ENCODE data around the gene TMEM208.
A peak's percentile ranks its signal among the peaks of the same experiment; 100 is the strongest.

TMEM208 gene

GRCh38 chr16:67230809-67231660 lies 4.1 kb downstream of the TMEM208 start:
- H3K9me3 ChIP-seq (ENCODE audit: control insufficient read depth, low read length), result no peaks in the 10 kb centered on the region
- DNase-seq (ENCODE audit: low read depth), result no peak
- H3K4me3 ChIP-seq (ENCODE audit: low read length), result no peak overlapping the region
- no peaks in the 10 kb centered on the region for H3K27me3 ChIP-seq (replicated peaks; ENCODE audit: control insufficient read depth, insufficient read depth, low read length)
- H3K9ac ChIP-seq (ENCODE audit: low read length), result no peak overlapping the region
- H3K4me1 ChIP-seq (ENCODE audit: control insufficient read depth, insufficient read depth, low read length), result peaks cover 14% of the 10 kb centered on the region
- peaks cover 68% of the 10 kb centered on the region for H3K36me3 ChIP-seq (ENCODE audit: control insufficient read depth, insufficient read depth, low read length, severe bottlenecking)

GRCh38 chr16:67233596-67233995 lies 6.7 kb downstream of the TMEM208 start:
- Histone ChIP-seq H3K4me3 (ENCODE audit: low read length) (no peak overlapping the region), H3K4me1 (ENCODE audit: control insufficient read depth, insufficient read depth, low read length) (no peaks in the 10 kb centered on the region), H3K36me3 (ENCODE audit: control insufficient read depth, insufficient read depth, low read length, severe bottlenecking) (peaks cover 85% of the 10 kb centered on the region), H3K9me3 (ENCODE audit: control insufficient read depth, low read length) (no peaks in the 10 kb centered on the region), H3K9ac (ENCODE audit: low read length) (no peak overlapping the region), H3K27me3 (replicated peaks; ENCODE audit: control insufficient read depth, insufficient read depth, low read length) (no peaks in the 10 kb centered on the region)
- no peak for DNase-seq (ENCODE audit: low read depth)

GRCh38 chr16:67234180-67234597 lies 7.3 kb downstream of the TMEM208 start:
- Histone ChIP-seq H3K9me3 (ENCODE audit: control insufficient read depth, low read length) (no peaks in the 10 kb centered on the region), H3K4me3 (ENCODE audit: low read length) (no peak overlapping the region), H3K36me3 (ENCODE audit: control insufficient read depth, insufficient read depth, low read length, severe bottlenecking) (peaks cover 85% of the 10 kb centered on the region), H3K4me1 (ENCODE audit: control insufficient read depth, insufficient read depth, low read length) (no peaks in the 10 kb centered on the region), H3K9ac (ENCODE audit: low read length) (no peak overlapping the region), H3K27me3 (replicated peaks; ENCODE audit: control insufficient read depth, insufficient read depth, low read length) (no peaks in the 10 kb centered on the region)
- no peak for DNase-seq (ENCODE audit: low read depth)

GRCh38 chr16:67235816-67236562 lies 9.1 kb downstream of the TMEM208 start:
- no peak for DNase-seq (ENCODE audit: low read depth)
- H3K4me3 ChIP-seq (ENCODE audit: low read length), result no peak overlapping the region

GRCh38 chr16:67236563-67237395 lies 9.8 kb downstream of the TMEM208 start:
- Histone ChIP-seq H3K27me3 (replicated peaks; ENCODE audit: control insufficient read depth, insufficient read depth, low read length) (no peaks in the 10 kb centered on the region), H3K9ac (ENCODE audit: low read length) (no peak overlapping the region), H3K9me3 (ENCODE audit: control insufficient read depth, low read length) (no peaks in the 10 kb centered on the region), H3K36me3 (ENCODE audit: control insufficient read depth, insufficient read depth, low read length, severe bottlenecking) (peaks cover 63% of the 10 kb centered on the region), H3K4me1 (ENCODE audit: control insufficient read depth, insufficient read depth, low read length) (peaks cover 18% of the 10 kb centered on the region), H3K4me3 (ENCODE audit: low read length) (no peak overlapping the region)
- peak; percentile 76 for DNase-seq (ENCODE audit: low read depth)

More at GRCh38 chr16:67235816-67236562, 9.1 kb downstream of the TMEM208 start:
- Histone ChIP-seq H3K9me3 (ENCODE audit: control insufficient read depth, low read length) (no peaks in the 10 kb centered on the region), H3K4me1 (ENCODE audit: control insufficient read depth, insufficient read depth, low read length) (peaks cover 11% of the 10 kb centered on the region), H3K36me3 (ENCODE audit: control insufficient read depth, insufficient read depth, low read length, severe bottlenecking) (peaks cover 71% of the 10 kb centered on the region), H3K27me3 (replicated peaks; ENCODE audit: control insufficient read depth, insufficient read depth, low read length) (no peaks in the 10 kb centered on the region), H3K9ac (ENCODE audit: low read length) (peak overlapping the region; percentile 20)

GRCh38 chr16:67237396-67238277 lies 10.7 kb downstream of the TMEM208 start:
- H3K9me3 ChIP-seq (ENCODE audit: control insufficient read depth, low read length), result no peaks in the 10 kb centered on the region
- H3K9ac ChIP-seq (ENCODE audit: low read length), result no peak overlapping the region
- H3K4me1 ChIP-seq (ENCODE audit: control insufficient read depth, insufficient read depth, low read length), result peaks cover 27% of the 10 kb centered on the region
- peaks cover 60% of the 10 kb centered on the region for H3K36me3 ChIP-seq (ENCODE audit: control insufficient read depth, insufficient read depth, low read length, severe bottlenecking)
- no peak for DNase-seq (ENCODE audit: low read depth)
- H3K27me3 ChIP-seq (replicated peaks; ENCODE audit: control insufficient read depth, insufficient read depth, low read length), result no peaks in the 10 kb centered on the region
- H3K4me3 ChIP-seq (ENCODE audit: low read length), result no peak overlapping the region

GRCh38 chr16:67238278-67238575 lies 11.3 kb downstream of the TMEM208 start:
- no peak overlapping the region for H3K4me3 ChIP-seq (ENCODE audit: low read length)
- H3K4me1 ChIP-seq (ENCODE audit: control insufficient read depth, insufficient read depth, low read length), result peaks cover 31% of the 10 kb centered on the region
- H3K36me3 ChIP-seq (ENCODE audit: control insufficient read depth, insufficient read depth, low read length, severe bottlenecking), result peaks cover 58% of the 10 kb centered on the region
- no peaks in the 10 kb centered on the region for H3K9me3 ChIP-seq (ENCODE audit: control insufficient read depth, low read length)
- H3K27me3 ChIP-seq (replicated peaks; ENCODE audit: control insufficient read depth, insufficient read depth, low read length), result no peaks in the 10 kb centered on the region
- no peak for DNase-seq (ENCODE audit: low read depth)
- H3K9ac ChIP-seq (ENCODE audit: low read length), result no peak overlapping the region

GRCh38 chr16:67238806-67239470 lies 12.0 kb downstream of the TMEM208 start:
- no peak overlapping the region for H3K9ac ChIP-seq (ENCODE audit: low read length)
- H3K36me3 ChIP-seq (ENCODE audit: control insufficient read depth, insufficient read depth, low read length, severe bottlenecking), result peaks cover 54% of the 10 kb centered on the region
- no peaks in the 10 kb centered on the region for H3K9me3 ChIP-seq (ENCODE audit: control insufficient read depth, low read length)
- DNase-seq (ENCODE audit: low read depth), result no peak
- H3K27me3 ChIP-seq (replicated peaks; ENCODE audit: control insufficient read depth, insufficient read depth, low read length), result no peaks in the 10 kb centered on the region
- H3K4me1 ChIP-seq (ENCODE audit: control insufficient read depth, insufficient read depth, low read length), result peaks cover 38% of the 10 kb centered on the region
- H3K4me3 ChIP-seq (ENCODE audit: low read length), result no peak overlapping the region

- Histone ChIP-seq H3K9me3 (ENCODE audit: control insufficient read depth, low read length) (no peaks in the 10 kb centered on the region), H3K4me1 (ENCODE audit: control insufficient read depth, insufficient read depth, low read length) (peaks cover 54% of the 10 kb centered on the region), H3K27me3 (replicated peaks; ENCODE audit: control insufficient read depth, insufficient read depth, low read length) (no peaks in the 10 kb centered on the region), H3K4me3 (ENCODE audit: low read length) (peak overlapping the region; percentile 50), H3K9ac (ENCODE audit: low read length) (peak overlapping the region; percentile 77), H3K36me3 (ENCODE audit: control insufficient read depth, insufficient read depth, low read length, severe bottlenecking) (peaks cover 38% of the 10 kb centered on the region)
- DNase-seq (ENCODE audit: low read depth), result peak; percentile 9
Measured at GRCh38 chr16:67240506-67240905, 13.6 kb downstream of the TMEM208 start.
